T-helper 2 cell treated with Interferon-gamma antibody and Interleukin-4, amounts not matched to agents 100 ng/mL and 5 ng/mL, for 36 hours (primary cell): Measurements from ENCODE around the gene TMUB1. TPM values are rescaled to one million over a fixed set of nuclear protein-coding genes. Genes with fewer than 3 reads are reported as not detected.

Source experiments
- intact Hi-C: fragments of 100-400 bp; cut with micrococcal nuclease; formaldehyde crosslinking; loops from one replicate; pipeline ENCODE4 v1.15.1; 2023
- total RNA-seq: library from RNA; stranded (reverse); gene quantifications from 2 replicates; pipeline ENCODE4 v1.2.3, GENCODE V29; 2022

Gene TMUB1
- total RNA-seq, result 51.0 and 55.4 TPM in 2 replicates

- intact Hi-C loops, result loop anchor here (1.0 to 10.0 kb wide), 4 partner anchors 55 to 438 kb away; partner anchors contain the start of genes ABCB8, ABCF2 and KCNH2
Measured at GRCh38 chr7:151083071-151083823, at the start of gene TMUB1. Gene TMUB1 (minus strand): TSS chr7:151083493. CDS start chr7:151082563, 930 bp downstream.

GRCh38 chr7:151132461-151133205 is 49.3 kb upstream of the TMUB1 start:
- intact Hi-C loops, result no loop called here

GRCh38 chr7:151131592-151132293 is 48.5 kb upstream of the TMUB1 start:
- intact Hi-C loops, result no loop called here

- intact Hi-C loops, result no loop called here
Measured at GRCh38 chr7:151131224-151131591, 47.9 kb upstream of the TMUB1 start.

GRCh38 chr7:151130741-151131157 is 47.5 kb upstream of the TMUB1 start:
- intact Hi-C loops, result no loop called here

GRCh38 chr7:151129960-151130591 is 46.8 kb upstream of the TMUB1 start:
- intact Hi-C loops, result no loop called here

GRCh38 chr7:151129117-151129959 is 46.0 kb upstream of the TMUB1 start:
- intact Hi-C loops, result no loop called here

GRCh38 chr7:151128716-151129115 is 45.4 kb upstream of the TMUB1 start:
- intact Hi-C loops, result no loop called here

- intact Hi-C loops, result no loop called here
Measured at GRCh38 chr7:151128144-151128543, 44.9 kb upstream of the TMUB1 start.

- intact Hi-C loops, result no loop called here
Measured at GRCh38 chr7:151126491-151127137, 43.3 kb upstream of the TMUB1 start.

- intact Hi-C loops, result no loop called here
Measured at GRCh38 chr7:151125846-151126481, 42.7 kb upstream of the TMUB1 start.

- intact Hi-C loops, result no loop called here
Measured at GRCh38 chr7:151125470-151125845, 42.2 kb upstream of the TMUB1 start.

- intact Hi-C loops, result loop anchor here (1.0 kb wide), 3 partner anchors 47 to 178 kb away; no protein-coding TSS in a partner anchor
Measured at GRCh38 chr7:151124899-151125399, 41.7 kb upstream of the TMUB1 start.

- intact Hi-C loops, result loop anchor here (1.0 kb wide), 3 partner anchors 48 to 179 kb away; no protein-coding TSS in a partner anchor
Measured at GRCh38 chr7:151124481-151124880, 41.2 kb upstream of the TMUB1 start.

GRCh38 chr7:151123822-151124464 is 40.6 kb upstream of the TMUB1 start:
- intact Hi-C loops, result loop anchor here (1.0 kb wide), 3 partner anchors 48 to 179 kb away; no protein-coding TSS in a partner anchor

- intact Hi-C loops, result no loop called here
Measured at GRCh38 chr7:151123158-151123821, 40.0 kb upstream of the TMUB1 start.

GRCh38 chr7:151122796-151123157 is 39.5 kb upstream of the TMUB1 start:
- intact Hi-C loops, result no loop called here

- intact Hi-C loops, result no loop called here
Measured at GRCh38 chr7:151122276-151122675, 39.0 kb upstream of the TMUB1 start.
